SK-N-SH (cell line): ENCODE data around the gene SP7. TPM values are rescaled to one million over a fixed set of nuclear protein-coding genes. Genes with fewer than 3 reads are reported as not detected.

Experiments used
- CTCF ChIA-PET: fragments of 300-600, 350-600 bp; formaldehyde crosslinking; extraction: SDS; loops from one replicate; lab custom pipeline; 2021; lab: Yijun Ruan, JAX
- POLR2A ChIA-PET: fragments of 350-600 bp; sonication (Branson Sonifier 250); formaldehyde crosslinking; extraction: SDS; loops from one replicate; lab custom pipeline; 2020; ENCODE audit warnings: antibody characterized with exemption, inconsistent platforms; lab: Yijun Ruan, JAX
- DNase-seq: peaks from one replicate; pipeline ENCODE4 v3.0.0; 2012
- H2AFZ ChIP-seq: fragments of 200-600 bp; sonication (generic); 2 replicates; pipeline ENCODE4 v1.8.1; 2016; ENCODE audit warnings: antibody characterized with exemption, mild to moderate bottlenecking, low read depth
- H3F3A ChIP-seq: fragments of 200-600 bp; sonication (generic); replicated peaks from 2 replicates; pipeline ENCODE3; 2016; ENCODE audit warnings: antibody characterized with exemption, mild to moderate bottlenecking; ENCODE audit not compliant: insufficient read depth
- H3K27ac ChIP-seq, 2 experiments: fragments of 200-500 bp in 1 of 2; fragments of 200-600 bp in 1 of 2; sonication (Bioruptor generic) in 1 of 2; sonication (generic), shearing (Covaris generic) in 1 of 2; 2 replicates each; pipeline versions ENCODE4 v1.5.1 to v1.6.1; 2014 to 2016; ENCODE audit warnings: low read depth in 2 of 2, inconsistent platforms in 1 of 2, low read length in 1 of 2, mild to moderate bottlenecking in 1 of 2, mixed read lengths in 1 of 2
- H3K27me3 ChIP-seq: fragments of 200-600 bp; sonication (generic), shearing (Covaris generic); 2 replicates; pipeline ENCODE4 v1.6.1; 2016; ENCODE audit warnings: mixed run types; ENCODE audit not compliant: insufficient read depth
- H3K36me3 ChIP-seq, 2 experiments: fragments of 200-500 bp in 1 of 2; fragments of 200-600 bp in 1 of 2; sonication (Bioruptor generic) in 1 of 2; sonication (generic) in 1 of 2; replicated peaks in 1 of 2; 2 replicates each; pipeline versions ENCODE3 to v1.5.1; 2014 to 2016; ENCODE audit warnings: low read length in 1 of 2, mild to moderate bottlenecking in 1 of 2; ENCODE audit not compliant: insufficient read depth in 2 of 2, control insufficient read depth in 1 of 2
- H3K4me1 ChIP-seq, 2 experiments: fragments of 200-500 bp in 1 of 2; fragments of 200-600 bp in 1 of 2; sonication (Bioruptor generic) in 1 of 2; sonication (generic), shearing (Covaris generic) in 1 of 2; 2 replicates each; pipeline versions ENCODE4 v1.5.1 to v1.6.1; 2014 to 2016; ENCODE audit warnings: low read depth in 1 of 2, low read length in 1 of 2, mixed run types in 1 of 2; ENCODE audit not compliant: insufficient read depth in 2 of 2, control insufficient read depth in 1 of 2
- H3K4me2 ChIP-seq: fragments of 200-600 bp; sonication (generic), shearing (Covaris generic); 2 replicates; pipeline ENCODE4 v1.6.1; 2017; ENCODE audit warnings: mixed run types
- H3K4me3 ChIP-seq, 2 experiments: fragments of 200-500 bp in 1 of 2; fragments of 200-600 bp in 1 of 2; sonication (Bioruptor generic) in 1 of 2; sonication (generic), shearing (Covaris generic) in 1 of 2; 2 replicates each; pipeline versions ENCODE4 v1.5.1 to v1.8.1; 2014 to 2016; ENCODE audit warnings: low read depth in 2 of 2, inconsistent platforms in 1 of 2, low read length in 1 of 2, mild to moderate bottlenecking in 1 of 2, mixed read lengths in 1 of 2, moderate library complexity in 1 of 2
- H3K79me2 ChIP-seq: fragments of 200-600 bp; sonication (generic); 2 replicates; pipeline ENCODE4 v1.8.1; 2017; ENCODE audit warnings: mild to moderate bottlenecking; ENCODE audit not compliant: insufficient read depth
- H3K9ac ChIP-seq: fragments of 200-600 bp; sonication (generic); 2 replicates; pipeline ENCODE4 v1.6.1; 2017; ENCODE audit warnings: mixed run types
- H3K9me2 ChIP-seq: fragments of 200-600 bp; sonication (generic); 2 replicates; pipeline ENCODE4 v1.6.1; 2017; ENCODE audit warnings: mixed run types
- H3K9me3 ChIP-seq: fragments of 200-600 bp; sonication (generic); 2 replicates; pipeline ENCODE4 v1.6.1; 2017; ENCODE audit warnings: mixed run types, mild to moderate bottlenecking, moderate library complexity
- H4K20me1 ChIP-seq: fragments of 200-600 bp; sonication (generic); 2 replicates; pipeline ENCODE4 v1.6.1; 2017; ENCODE audit warnings: mild to moderate bottlenecking, mixed run types; ENCODE audit not compliant: insufficient read depth
- CHD2 ChIP-seq: fragments of 150-350 bp; IDR thresholded peaks from 2 replicates; pipeline ENCODE4 v1.6.1; 2018; ENCODE audit warnings: low read length; ENCODE audit not compliant: partially characterized antibody
- ELF1 ChIP-seq: IDR thresholded peaks from 2 replicates; pipeline ENCODE4 v1.4.0; 2012
- RAD21 ChIP-seq: IDR thresholded peaks from 2 replicates; pipeline ENCODE4 v1.6.1; 2012; ENCODE audit warnings: mild to moderate bottlenecking, low read length
- RFX5 ChIP-seq: IDR thresholded peaks from 2 replicates; pipeline ENCODE4 v1.6.1; 2012; ENCODE audit warnings: mild to moderate bottlenecking, improper control_type of control experiment, low read length
- TCF12 ChIP-seq: IDR thresholded peaks from 2 replicates; pipeline ENCODE4 v1.4.0; 2012
- WGBS: methylation state at CpG from one replicate; pipeline ENCODE4 v1.1.6; 2017; ENCODE audit warnings: low lambda C conversion rate; 5-methylcytosine and 5-hydroxymethylcytosine counted together
- polyA plus RNA-seq, 3 experiments: library from polyadenylated mRNA; depleted of rRNA; stranded (reverse); fragments of >200 nt; gene quantifications; 2 replicates each; pipeline ENCODE4 v1.2.3, GENCODE V29; 2012
- TF ChIP-seq, protein P1 (sequence below): fragments of 150-350 bp; IDR thresholded peaks from 2 replicates; pipeline ENCODE4 v1.6.1; 2016; ENCODE audit warnings: mild to moderate bottlenecking, low read depth, low read length
- TF ChIP-seq, protein P2 (sequence below): IDR thresholded peaks from 2 replicates; pipeline ENCODE4 v1.4.0; 2012; ENCODE audit warnings: low read depth, borderline replicate concordance
- TF ChIP-seq, protein P3 (sequence below): IDR thresholded peaks from 2 replicates; pipeline ENCODE4 v1.4.0; 2012; ENCODE audit warnings: low read depth

Gene SP7
- polyA plus RNA-seq, 1 of the 3 experiments (the other 2 are of a cell fraction), result not detected

DNA sequence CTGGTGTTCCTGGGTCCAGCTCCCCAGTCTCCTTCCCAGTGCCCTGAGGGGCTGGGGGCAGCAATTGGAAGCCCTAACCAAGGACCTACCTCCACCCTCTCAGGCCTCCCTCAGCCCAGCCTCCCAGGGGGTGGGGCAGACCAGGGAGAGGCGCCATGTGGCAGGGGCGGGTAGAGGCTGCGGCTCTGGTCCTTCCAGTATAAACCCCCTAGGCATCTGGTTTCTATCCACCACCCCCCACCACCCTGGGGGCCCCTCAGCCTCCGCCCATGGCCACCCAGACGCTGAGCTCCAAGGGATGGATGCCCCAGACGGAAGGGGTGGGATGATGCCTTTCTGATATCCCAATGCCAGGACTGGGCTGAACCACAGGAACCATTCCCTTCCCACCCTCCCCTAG is 2.8 kb upstream of the SP7 start:
- Histone ChIP-seq H3K9me2 (no peaks in the 10 kb centered on the region), H3K79me2 (no peaks in the 10 kb centered on the region), H3K4me1 (peaks cover 0 to 8% of the 10 kb centered on the region in 2 experiments; a peak in 1 of 4 replicates), H2AFZ (no peak overlapping the region), H3K4me3 (no peak overlapping the region), H3K9ac (no peak overlapping the region), H3K9me3 (no peaks in the 10 kb centered on the region), H3K27ac (no peak overlapping the region), H3K4me2 (no peak overlapping the region), H3F3A (peaks cover 6% of the 10 kb centered on the region), H4K20me1 (no peaks in the 10 kb centered on the region), H3K27me3 (peaks cover 16% of the 10 kb centered on the region; the same call in 1 of the 2 replicates), H3K36me3 (no peaks in the 10 kb centered on the region)
- ChIA-PET CTCF (interaction anchor here (0.7 to 2.5 kb wide), 7 partner anchors 12 to 101 kb away, joined by 3 to 8 read pairs (median 3); partner anchors contain the start of gene AAAS), POLR2A (interaction anchor here (0.6 to 1.3 kb wide), 3 partner anchors 13 to 18 kb away, joined by 3 to 5 read pairs (median 4); partner anchors contain the start of gene AAAS)
- DNase-seq, result peak; percentile 72
- WGBS, result 17% methylated on average over 3 of the region's 6 CpGs
- TF ChIP-seq, protein P1, sequence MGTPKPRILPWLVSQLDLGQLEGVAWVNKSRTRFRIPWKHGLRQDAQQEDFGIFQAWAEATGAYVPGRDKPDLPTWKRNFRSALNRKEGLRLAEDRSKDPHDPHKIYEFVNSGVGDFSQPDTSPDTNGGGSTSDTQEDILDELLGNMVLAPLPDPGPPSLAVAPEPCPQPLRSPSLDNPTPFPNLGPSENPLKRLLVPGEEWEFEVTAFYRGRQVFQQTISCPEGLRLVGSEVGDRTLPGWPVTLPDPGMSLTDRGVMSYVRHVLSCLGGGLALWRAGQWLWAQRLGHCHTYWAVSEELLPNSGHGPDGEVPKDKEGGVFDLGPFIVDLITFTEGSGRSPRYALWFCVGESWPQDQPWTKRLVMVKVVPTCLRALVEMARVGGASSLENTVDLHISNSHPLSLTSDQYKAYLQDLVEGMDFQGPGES, result no peak
- TF ChIP-seq CHD2, result no peak

DNA sequence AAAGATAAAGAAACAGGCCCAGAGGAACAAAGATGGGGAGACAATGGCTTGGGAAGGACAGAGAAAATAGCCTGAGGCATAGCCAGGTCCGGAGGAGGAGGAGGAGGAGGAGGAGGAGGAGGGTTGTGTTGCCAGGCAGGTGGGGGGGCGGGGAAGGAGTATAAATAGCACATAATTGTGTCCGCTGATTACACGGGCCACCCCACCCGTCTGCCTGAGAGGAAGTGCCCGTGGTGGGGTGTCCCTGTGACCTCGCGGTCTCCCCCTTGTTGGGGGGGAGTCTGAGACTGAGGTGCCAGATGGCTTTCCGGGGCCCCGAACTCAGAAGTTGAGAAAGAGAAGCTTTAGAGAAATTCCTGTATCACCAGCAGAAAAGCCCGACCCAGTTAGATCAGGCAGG is 1.9 kb upstream of the SP7 start:
- peaks cover 16% of the 10 kb centered on the region; the same call in 1 of the 2 replicates for H3K27me3 ChIP-seq
- CTCF ChIA-PET, result interaction anchor here (1.0 to 2.5 kb wide), 4 partner anchors 11 to 102 kb away, joined by 3 to 8 read pairs (median 4); partner anchors contain the start of gene AAAS

More for the DNA sequence above, 1.9 kb upstream of the SP7 start:
- H3K79me2 ChIP-seq, result no peaks in the 10 kb centered on the region
- WGBS, result 46% methylated on average over 11 of the region's 11 CpGs
- H3K27ac ChIP-seq, result no peak overlapping the region
- H3K9ac ChIP-seq, result no peak overlapping the region
- POLR2A ChIA-PET, result no interaction called here
- peak; percentile 26 for DNase-seq
- no peaks in the 10 kb centered on the region for H3K36me3 ChIP-seq
- H3F3A ChIP-seq, result no peaks in the 10 kb centered on the region
- H3K9me3 ChIP-seq, result no peaks in the 10 kb centered on the region
- TF ChIP-seq, protein P2, sequence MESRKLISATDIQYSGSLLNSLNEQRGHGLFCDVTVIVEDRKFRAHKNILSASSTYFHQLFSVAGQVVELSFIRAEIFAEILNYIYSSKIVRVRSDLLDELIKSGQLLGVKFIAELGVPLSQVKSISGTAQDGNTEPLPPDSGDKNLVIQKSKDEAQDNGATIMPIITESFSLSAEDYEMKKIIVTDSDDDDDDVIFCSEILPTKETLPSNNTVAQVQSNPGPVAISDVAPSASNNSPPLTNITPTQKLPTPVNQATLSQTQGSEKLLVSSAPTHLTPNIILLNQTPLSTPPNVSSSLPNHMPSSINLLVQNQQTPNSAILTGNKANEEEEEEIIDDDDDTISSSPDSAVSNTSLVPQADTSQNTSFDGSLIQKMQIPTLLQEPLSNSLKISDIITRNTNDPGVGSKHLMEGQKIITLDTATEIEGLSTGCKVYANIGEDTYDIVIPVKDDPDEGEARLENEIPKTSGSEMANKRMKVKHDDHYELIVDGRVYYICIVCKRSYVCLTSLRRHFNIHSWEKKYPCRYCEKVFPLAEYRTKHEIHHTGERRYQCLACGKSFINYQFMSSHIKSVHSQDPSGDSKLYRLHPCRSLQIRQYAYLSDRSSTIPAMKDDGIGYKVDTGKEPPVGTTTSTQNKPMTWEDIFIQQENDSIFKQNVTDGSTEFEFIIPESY, result no peak
- TF ChIP-seq RFX5 (no peak), ELF1 (no peak), RAD21 (no peak), TCF12 (no peak)
- TF ChIP-seq, protein P3, sequence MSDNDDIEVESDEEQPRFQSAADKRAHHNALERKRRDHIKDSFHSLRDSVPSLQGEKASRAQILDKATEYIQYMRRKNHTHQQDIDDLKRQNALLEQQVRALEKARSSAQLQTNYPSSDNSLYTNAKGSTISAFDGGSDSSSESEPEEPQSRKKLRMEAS, result no peak
- TF ChIP-seq, all 33 proteins: peak for 0
- no peak overlapping the region for H2AFZ ChIP-seq
- no peak overlapping the region for H3K4me3 ChIP-seq
- H3K4me2 ChIP-seq, result no peak overlapping the region
- H3K9me2 ChIP-seq, result no peaks in the 10 kb centered on the region
- no peaks in the 10 kb centered on the region for H4K20me1 ChIP-seq
- peaks cover 0 to 8% of the 10 kb centered on the region in 2 experiments; a peak in 1 of 4 replicates for H3K4me1 ChIP-seq
